Mesangial cell (primary cell): ENCODE data around the gene CHDH. TPM values are rescaled to one million over a fixed set of nuclear protein-coding genes. Genes with fewer than 3 reads are reported as not detected.

ENCODE experiments used
- total RNA-seq: library from RNA; depleted of rRNA; stranded (reverse); fragments of >200 nt; gene quantifications from 2 replicates; pipeline ENCODE4 v1.2.3, GENCODE V29; 2015

CHDH gene
- total RNA-seq, result 1.5 and 2.0 TPM in 2 replicates

GRCh38 chr3:53846134-53846850, at the start of gene CHDH, which contains the start of gene IL17RB:
Gene CHDH, minus strand, starts transcription at chr3:53846419. Its CDS starts 22,411 bp downstream, at chr3:53824008.
Gene IL17RB, plus strand, starts transcription at chr3:53846568. Its CDS starts 21 bp downstream, at chr3:53846589.

GRCh38 chr3:53891497-53892285, 45.5 kb upstream of the CHDH start, which contains the start of gene SELENOK:
Gene SELENOK, minus strand, starts transcription at chr3:53891859.

GRCh38 chr3:53881691-53882593, 35.7 kb upstream of the CHDH start, which contains the start of gene ACTR8:
Gene ACTR8, minus strand, starts transcription at chr3:53882152. Its CDS starts 51 bp downstream, at chr3:53882101.

Other genes with a start within 250 kb of the CHDH start
- gene IL17RB, start 149 bp upstream of the CHDH start, total RNA-seq, result 0.49 and 0.63 TPM in 2 replicates
- gene ACTR8, start 35.7 kb upstream of the CHDH start, total RNA-seq, result 21.3 and 22.8 TPM in 2 replicates
- 13.6 and 28.5 TPM in 2 replicates for gene SELENOK, start 45.4 kb upstream of the CHDH start, total RNA-seq